Type B pancreatic cell (in vitro differentiated cells): Measurements from ENCODE around the gene LCN12. TPM values are rescaled to one million over a fixed set of nuclear protein-coding genes. Genes with fewer than 3 reads are reported as not detected.

Source experiments
- DNase-seq: peaks from one replicate; pipeline ENCODE4 v3.0.0; 2021; ENCODE audit warnings: mixed read lengths; ENCODE audit not compliant: unreplicated experiment; ENCODE audit errors: extremely low spot score
- H3K27ac Mint-ChIP-seq: 2 replicates; pipeline ENCODE4 v1.8.0; 2021; ENCODE audit warnings: mild to moderate bottlenecking, mixed read lengths
- H3K27me3 Mint-ChIP-seq: 2 replicates; pipeline ENCODE4 v1.8.0; 2021; ENCODE audit warnings: mixed read lengths
- H3K36me3 Mint-ChIP-seq: 2 replicates; pipeline ENCODE4 v1.8.0; 2021; ENCODE audit warnings: mixed read lengths
- H3K4me1 Mint-ChIP-seq: one replicate; pipeline ENCODE4 v1.8.0; 2021; ENCODE audit warnings: mixed read lengths; ENCODE audit not compliant: unreplicated experiment
- H3K4me3 Mint-ChIP-seq: 2 replicates; pipeline ENCODE4 v1.8.0; 2021; ENCODE audit warnings: mild to moderate bottlenecking, mixed read lengths
- H3K9me3 Mint-ChIP-seq: 2 replicates; pipeline ENCODE4 v1.8.0; 2021; ENCODE audit warnings: mixed read lengths
- total RNA-seq: library from RNA; stranded (reverse); gene quantifications from 2 replicates; pipeline ENCODE4 v1.2.1, GENCODE V29; 2021; ENCODE audit warnings: low replicate concordance
- TF ChIP-seq, protein P1 (sequence below): fragments of 200-600 bp; sonication (generic); conservative IDR thresholded peaks from 2 replicates; pipeline ENCODE4 v1.5.0; 2021; ENCODE audit warnings: antibody characterized with exemption, mild to moderate bottlenecking

The LCN12 gene
- total RNA-seq, 1 donor from 2014 or later, result 8.3 TPM

- Mint-ChIP-seq H3K9me3 (no peaks in the 10 kb centered on the region), H3K27ac (peak overlapping the region; percentile 67), H3K36me3 (no peaks in the 10 kb centered on the region), H3K4me3 (peak overlapping the region; percentile 86), H3K27me3 (peaks cover 4% of the 10 kb centered on the region), H3K4me1 (peaks cover 6% of the 10 kb centered on the region)
- TF ChIP-seq, protein P1, sequence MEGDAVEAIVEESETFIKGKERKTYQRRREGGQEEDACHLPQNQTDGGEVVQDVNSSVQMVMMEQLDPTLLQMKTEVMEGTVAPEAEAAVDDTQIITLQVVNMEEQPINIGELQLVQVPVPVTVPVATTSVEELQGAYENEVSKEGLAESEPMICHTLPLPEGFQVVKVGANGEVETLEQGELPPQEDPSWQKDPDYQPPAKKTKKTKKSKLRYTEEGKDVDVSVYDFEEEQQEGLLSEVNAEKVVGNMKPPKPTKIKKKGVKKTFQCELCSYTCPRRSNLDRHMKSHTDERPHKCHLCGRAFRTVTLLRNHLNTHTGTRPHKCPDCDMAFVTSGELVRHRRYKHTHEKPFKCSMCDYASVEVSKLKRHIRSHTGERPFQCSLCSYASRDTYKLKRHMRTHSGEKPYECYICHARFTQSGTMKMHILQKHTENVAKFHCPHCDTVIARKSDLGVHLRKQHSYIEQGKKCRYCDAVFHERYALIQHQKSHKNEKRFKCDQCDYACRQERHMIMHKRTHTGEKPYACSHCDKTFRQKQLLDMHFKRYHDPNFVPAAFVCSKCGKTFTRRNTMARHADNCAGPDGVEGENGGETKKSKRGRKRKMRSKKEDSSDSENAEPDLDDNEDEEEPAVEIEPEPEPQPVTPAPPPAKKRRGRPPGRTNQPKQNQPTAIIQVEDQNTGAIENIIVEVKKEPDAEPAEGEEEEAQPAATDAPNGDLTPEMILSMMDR, result no peak
- DNase-seq, result no peak
Measured at GRCh38 chr9:136994180-136994887, 42.3 kb downstream of the LCN12 start.

GRCh38 chr9:136994888-136995230, 42.8 kb downstream of the LCN12 start:
- TF ChIP-seq, protein P1, result no peak
- DNase-seq, result no peak
- no peaks in the 10 kb centered on the region for H3K9me3 Mint-ChIP-seq
- H3K36me3 Mint-ChIP-seq, result no peaks in the 10 kb centered on the region
- peaks cover under 1% of the 10 kb centered on the region for H3K4me1 Mint-ChIP-seq
- H3K27me3 Mint-ChIP-seq, result peaks cover 4% of the 10 kb centered on the region
- H3K4me3 Mint-ChIP-seq, result no peak overlapping the region
- H3K27ac Mint-ChIP-seq, result no peak overlapping the region

DNA sequence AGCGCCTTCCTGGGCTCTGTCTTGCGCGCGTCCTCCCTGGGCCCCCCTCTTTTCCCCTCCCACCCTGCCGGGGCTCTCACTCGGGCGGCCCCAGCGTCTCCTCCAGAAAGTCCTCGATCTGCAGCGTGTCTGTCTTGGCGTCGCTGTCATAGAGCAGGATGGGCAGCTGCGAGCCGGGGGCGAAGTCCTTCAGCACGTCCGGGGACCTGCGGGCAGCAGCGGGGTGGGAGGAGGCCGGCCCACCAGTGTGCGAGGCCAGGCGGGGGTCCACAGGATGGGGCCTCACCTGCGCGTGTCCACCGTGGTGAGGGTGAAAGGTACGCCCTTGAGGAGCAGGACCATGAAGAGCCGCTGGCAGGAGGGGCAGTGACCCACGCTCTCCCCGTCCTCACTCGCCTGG, 43.3 kb downstream of the LCN12 start:
- TF ChIP-seq, protein P1, result no peak
- Mint-ChIP-seq H3K27ac (no peak overlapping the region), H3K4me1 (no peaks in the 10 kb centered on the region), H3K9me3 (no peaks in the 10 kb centered on the region), H3K36me3 (no peaks in the 10 kb centered on the region), H3K27me3 (peaks cover 4% of the 10 kb centered on the region), H3K4me3 (no peak overlapping the region)
- DNase-seq, result no peak

DNA sequence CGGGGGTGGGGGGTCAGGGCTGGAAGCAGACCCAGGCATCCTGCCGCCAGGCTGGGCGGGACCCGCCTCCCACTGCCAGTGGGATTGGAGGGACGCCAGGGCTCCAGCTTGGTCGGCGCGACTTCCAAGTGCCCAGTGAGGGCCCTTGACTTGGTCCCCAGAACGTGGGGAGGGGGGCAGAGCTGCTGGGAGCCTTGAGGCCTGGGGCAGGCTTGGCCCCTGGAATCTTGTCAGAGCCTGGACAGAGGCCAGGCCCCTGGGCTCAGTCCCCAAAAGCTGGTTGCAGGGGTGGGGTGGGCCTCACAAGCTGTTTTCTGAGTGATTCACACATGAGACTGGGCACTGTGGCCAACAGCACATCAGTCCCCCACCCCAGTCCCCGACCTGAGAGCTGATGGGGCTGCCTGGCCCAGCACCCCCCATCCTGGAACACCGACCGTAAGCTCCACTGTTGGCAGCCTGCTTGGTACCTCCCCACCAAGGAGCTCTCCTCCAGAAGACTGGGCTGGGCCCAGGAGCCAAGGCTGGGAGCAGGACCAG, 43.8 kb downstream of the LCN12 start:
- peak overlapping the region; percentile 71 for H3K4me3 Mint-ChIP-seq

DNA sequence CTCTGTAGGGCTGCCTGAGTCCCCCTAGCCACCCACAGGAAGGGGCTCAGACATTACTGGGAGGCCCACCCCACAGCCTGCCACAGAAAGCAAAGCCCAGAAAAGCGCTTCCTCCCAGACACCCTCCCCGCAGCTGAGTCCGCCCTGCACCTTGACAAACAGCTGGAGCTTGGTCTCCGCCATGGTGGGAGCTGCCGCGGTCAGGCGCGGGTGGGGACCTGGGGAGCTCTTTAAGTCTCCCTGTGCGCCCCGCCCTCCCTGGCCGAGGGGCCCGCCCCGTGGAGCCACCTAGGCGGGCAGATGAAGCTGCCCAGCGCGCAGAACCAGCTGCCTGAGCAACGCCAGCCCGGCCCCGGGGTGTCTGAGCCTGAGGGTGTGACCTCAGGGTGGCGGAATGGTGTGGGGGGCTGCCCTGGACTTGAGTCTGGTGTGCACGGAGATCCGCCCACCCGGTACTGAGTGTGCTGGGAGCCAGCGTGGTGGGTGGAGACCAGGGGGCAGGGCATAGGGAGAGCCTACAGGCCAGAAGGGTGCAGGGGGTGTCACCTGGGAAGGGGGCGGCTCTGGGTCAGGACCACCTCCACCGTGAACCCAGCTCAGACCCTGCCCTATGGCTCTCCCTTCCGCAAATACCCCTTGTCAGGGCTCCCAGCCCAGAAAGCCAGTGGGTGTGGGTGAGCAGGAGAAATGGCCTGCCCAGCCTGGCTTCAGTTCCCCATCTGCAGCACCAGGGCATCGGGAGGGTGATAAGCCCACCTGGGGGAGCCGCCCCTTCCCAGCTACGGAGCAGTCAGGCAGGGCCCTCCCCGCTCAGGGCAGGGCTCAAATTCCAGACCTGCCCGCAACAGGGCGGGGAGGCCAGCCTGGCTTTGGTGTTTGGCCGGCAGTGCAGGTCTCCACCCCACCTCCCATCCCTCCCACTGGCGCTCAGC, 44.6 kb downstream of the LCN12 start, which contains the start of gene CLIC3:
CLIC3 (minus strand) TSS at position 208 of the 932 bp plus-strand sequence; CDS start at position 183, 25 bp downstream.
- Mint-ChIP-seq H3K4me3 (peak within 1 kb of the TSS; percentile 71), H3K9me3 (no peaks in the 10 kb centered on the region), H3K27ac (peak within 1 kb of the TSS; percentile 43), H3K4me1 (no peaks in the 10 kb centered on the region), H3K36me3 (no peaks in the 10 kb centered on the region), H3K27me3 (peaks cover 4% of the 10 kb centered on the region)
- TF ChIP-seq, protein P1, result no peak
- DNase-seq, result no peak

More for the DNA sequence above, 43.8 kb downstream of the LCN12 start:
- Mint-ChIP-seq H3K27ac (peak overlapping the region; percentile 43), H3K36me3 (no peaks in the 10 kb centered on the region), H3K27me3 (peaks cover 4% of the 10 kb centered on the region), H3K4me1 (no peaks in the 10 kb centered on the region), H3K9me3 (no peaks in the 10 kb centered on the region)
- no peak for DNase-seq
- TF ChIP-seq, protein P1, result no peak
